Left lobe of liver (tissue), 2 donors: ENCODE data around the gene FLRT1. TPM values are rescaled to one million over a fixed set of nuclear protein-coding genes. Genes with fewer than 3 reads are reported as not detected.

Source experiments
- ATAC-seq: fragments of 200-7000 bp; cut with Tn5 transposase; one replicate; pipeline ENCODE4 v1.9.1; 2020; ENCODE audit warnings: mild to moderate bottlenecking, moderate library complexity
- DNase-seq: peaks from one replicate; pipeline ENCODE4 v3.0.0-alpha.2; 2020; ENCODE audit warnings: low spot score
- total RNA-seq: library from RNA; stranded (reverse); gene quantifications from one replicate; pipeline ENCODE4 v1.2.1, GENCODE V29; 2021
- donor health status: DM: no; HTN: no; CAD: no; lungs with moderate emphysema.
- donor health status: DM: no; HTN: yes; CAD: no.

Gene FLRT1
- total RNA-seq, 1 donor from 2014 or later = not detected

DNA sequence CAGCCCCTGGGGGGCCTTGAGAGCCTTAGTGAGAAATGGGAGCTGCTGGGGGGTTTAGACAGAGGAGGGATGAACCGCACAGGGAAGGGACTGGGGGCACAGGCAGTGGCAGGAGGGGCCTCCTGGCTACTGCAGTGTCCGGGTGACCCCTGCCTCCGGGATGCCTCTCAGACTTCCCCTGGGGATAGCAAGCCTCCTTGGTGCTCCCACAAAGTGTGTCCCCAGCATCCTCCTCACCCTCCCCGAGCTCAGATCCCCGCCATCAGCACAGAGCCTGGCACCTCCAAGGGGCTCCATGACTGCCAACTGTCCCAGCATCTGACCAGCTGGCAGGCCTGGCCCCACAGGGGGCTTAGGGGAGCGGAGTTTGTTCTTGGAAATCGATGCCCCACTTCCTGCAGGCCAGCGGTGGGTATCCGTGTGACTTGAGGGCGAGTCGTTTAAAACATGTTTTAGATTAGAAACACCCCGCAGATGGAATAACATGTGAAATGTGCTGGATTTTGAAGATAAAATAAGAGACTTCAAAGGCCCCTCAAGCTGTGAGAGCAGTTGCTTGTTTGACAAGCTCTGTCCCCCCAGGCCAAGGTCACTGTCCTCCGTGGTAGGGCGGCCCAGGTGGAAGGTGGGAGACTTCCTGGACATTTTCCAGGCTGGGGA, 13.5 kb upstream of the FLRT1 start:
- ATAC-seq (no peak), DNase-seq (no peak)

DNA sequence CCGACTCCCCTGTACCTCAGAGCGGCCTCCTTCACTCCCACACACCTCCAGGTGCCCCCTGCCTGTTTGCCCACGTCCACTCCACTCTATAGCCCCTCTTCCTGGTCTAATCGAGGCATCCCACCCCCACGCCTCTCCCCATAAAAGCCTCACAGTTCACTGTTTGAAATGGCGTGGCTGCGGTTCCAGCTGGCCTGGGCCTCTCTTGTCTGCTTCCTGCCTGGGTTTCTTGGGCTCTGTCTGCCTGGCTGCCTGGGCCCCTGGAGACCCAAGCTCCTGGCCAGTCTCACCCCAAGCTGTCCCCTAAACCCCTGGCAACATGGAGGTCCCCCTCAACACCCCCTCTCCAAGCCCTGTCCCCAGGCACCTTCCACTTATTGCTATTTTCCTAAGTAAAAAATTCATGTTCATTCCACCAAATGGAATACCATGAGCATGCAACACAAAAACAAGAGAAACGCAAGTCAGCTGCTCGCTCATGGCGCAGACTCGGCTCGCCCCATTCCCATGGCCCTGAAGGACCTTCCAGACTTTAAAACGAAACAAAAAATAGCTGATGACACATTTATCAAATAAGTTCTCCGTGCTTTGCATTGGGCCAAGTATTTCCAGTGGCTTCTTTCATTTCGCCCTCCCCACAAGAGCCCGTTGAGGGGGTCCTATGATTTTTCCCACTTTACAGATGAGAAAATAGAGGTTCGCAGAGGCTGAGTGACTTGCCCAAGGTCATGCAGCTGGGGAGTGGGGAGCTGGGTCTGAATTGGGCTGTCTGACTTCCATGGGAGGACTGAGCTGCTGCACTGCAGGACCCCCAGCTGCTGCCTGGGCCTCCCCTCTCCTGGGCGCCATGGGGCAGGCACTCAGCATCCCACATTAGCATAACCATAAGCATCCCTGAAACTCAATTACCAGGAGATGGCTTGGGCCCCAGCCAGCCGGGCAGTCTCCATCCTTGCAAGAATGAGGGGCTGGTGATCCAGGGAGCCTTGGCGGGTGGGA, 11.7 kb upstream of the FLRT1 start:
- ATAC-seq = no peak

DNA sequence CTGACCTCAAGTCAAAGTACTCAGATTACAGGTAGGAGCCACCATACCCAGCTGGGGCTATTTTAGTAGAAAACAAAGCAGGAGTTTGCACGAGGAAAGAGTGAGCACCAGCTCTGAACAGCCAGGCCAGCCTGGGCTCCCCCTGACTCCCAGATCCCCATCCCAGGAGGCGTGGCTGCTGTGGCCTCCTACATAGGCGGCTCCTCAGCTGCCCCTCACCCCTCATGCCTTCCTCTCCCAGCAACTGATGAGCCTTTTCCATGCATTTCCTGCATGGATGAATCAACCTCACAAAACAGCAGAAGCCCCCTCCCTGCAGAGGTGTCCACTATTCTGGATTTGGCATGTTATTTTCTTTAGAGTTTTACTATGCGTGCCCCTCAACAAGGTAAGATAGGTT, 10.5 kb upstream of the FLRT1 start:
- no peak for DNase-seq
- no peak for ATAC-seq

More for the DNA sequence above, 11.7 kb upstream of the FLRT1 start:
- DNase-seq = no peak

DNA sequence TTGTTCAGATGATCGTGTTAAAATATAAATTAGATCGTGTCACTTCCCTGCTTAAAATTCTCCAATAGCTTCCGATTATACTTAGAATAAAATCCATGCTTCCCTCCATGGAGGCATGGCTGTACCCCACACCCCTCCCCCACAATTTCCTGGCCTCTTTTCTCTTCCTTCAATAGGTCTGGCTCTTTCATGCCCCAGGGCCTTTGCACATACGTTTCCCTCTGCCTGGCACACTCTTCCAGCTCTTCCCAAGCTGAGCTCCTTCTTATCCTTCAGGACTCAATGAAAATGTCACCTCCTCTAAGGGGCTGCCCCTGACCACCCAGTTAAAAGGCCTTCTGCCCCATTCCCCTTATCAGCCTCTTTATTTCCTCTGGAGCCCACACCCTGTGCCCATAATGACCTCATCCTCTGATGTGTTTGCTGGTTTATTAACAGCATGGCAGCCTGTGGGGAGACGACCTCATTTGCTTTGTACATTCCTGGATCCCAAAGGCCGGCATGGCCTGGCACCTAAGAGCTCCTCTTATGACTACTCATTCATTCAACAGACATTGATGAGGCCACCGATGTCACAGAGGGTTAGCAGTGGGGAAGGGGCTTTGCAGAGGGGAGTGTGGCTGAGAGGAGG, 9.0 kb upstream of the FLRT1 start:
- DNase-seq (no peak), ATAC-seq (no peak)

DNA sequence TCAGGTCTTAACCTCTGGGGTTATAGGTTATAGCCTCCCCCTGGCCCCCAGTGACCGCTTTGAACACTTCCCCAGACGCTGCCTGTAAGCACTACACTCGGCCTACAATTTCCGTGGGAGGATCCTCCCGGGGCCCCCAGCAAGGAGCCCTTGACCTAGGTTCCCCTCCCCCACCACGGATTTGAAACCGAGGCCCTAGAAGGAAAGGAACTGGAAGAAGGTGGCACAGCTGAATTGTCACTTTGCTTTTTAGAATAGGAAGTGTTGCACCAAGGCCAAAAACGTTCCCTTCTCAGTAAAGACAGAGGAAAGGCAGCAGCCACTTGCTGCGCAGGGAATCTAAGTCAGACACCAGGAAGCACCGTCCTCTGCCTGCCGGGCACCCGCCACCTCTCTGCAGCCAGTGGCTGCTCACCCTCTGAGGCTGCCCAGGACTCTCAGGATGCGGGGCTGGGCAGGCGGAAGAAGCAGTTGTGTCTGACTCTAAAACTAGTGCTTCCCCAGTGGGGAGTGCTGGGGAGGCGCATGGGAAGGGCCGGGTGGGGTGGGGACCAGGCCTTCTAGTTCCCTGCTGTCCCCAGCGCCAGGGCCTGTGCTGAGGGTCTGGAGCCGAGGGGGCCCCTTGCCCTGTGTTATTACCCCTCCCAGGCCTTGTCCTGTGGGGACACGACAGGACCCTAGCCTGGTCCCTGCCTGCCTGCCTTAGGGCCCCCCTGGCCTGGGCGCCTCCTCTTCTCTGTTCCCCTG, 7.9 kb upstream of the FLRT1 start:
- ATAC-seq = peak; percentile 23
- DNase-seq = no peak

DNA sequence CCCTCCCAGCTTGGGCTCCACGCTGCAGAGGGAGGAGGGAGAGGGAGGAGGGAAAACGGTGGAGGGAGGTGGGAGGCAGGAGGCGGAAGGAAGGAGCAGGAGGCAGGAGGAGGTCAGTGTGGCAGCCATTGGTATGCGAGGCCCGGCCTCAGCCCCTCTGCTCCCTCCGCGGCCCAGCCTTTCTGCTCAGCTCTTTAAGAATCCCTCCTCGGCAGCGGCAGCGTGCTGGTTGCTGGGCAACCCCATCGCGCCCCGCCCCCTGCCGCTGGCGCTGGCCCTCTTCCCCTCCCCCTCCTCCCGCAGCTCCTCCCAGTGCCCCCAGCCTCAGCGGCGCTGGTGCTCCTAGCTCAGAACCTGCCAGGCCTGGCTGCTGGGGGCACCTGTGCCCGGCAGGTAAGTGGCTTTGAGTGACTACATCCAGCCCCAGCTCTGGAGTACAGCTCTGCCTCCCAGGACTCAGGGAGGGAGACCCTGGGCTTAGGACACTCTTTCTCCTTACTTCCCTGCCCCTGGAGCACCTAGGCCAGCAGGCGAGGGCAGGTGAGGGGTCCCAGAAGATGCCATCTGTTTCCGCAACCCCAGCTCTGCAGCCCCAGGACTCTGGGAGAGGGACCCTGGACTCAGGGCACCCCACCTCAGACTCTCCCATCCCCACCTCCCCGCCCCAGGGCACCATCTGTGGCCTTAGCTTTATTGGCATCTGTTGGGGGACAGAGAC, 7.2 kb upstream of the FLRT1 start:
- DNase-seq (no peak), ATAC-seq (peak; percentile 10)

DNA sequence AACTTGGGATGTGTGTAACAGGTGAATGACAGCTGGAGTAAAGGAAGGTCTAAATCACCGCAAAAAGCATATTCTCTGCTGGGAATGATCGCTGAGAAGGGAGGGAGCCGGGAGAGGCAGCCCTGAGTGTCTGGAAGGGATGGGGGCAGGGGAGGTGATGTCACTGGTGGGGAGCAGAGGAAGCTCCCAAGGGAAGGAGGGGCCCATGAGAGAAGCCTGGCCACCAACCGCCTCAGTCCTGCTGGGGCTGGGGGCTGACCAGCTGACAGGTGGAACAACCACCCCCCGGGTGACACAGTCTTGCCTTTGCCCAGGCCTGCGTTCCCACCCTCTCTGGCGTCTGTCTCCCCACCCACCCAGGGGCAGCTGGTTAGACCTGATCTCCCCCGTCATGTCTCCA, 6.0 kb upstream of the FLRT1 start:
- ATAC-seq (no peak), DNase-seq (no peak)

DNA sequence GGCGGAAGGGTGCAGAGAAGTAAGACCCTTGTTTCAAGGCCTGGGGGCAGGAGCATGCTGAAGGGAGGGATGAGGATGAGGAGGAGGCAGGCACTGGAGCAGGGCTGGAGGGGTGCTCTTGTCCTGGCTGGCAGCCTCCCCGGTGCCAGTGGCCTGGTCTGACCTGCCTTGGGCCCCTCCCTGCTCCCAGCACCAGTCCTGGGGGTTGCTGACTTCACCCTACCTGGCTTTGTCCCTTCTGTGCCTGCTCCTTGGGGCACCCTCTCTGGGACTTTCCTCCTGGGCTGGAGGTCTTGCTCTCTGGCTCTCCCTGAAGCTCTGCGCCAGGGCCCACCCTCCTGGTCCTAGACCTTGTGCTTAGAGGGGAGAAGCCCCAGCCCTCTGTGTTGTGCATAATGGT, 4.7 kb upstream of the FLRT1 start:
- ATAC-seq (no peak), DNase-seq (no peak)

DNA sequence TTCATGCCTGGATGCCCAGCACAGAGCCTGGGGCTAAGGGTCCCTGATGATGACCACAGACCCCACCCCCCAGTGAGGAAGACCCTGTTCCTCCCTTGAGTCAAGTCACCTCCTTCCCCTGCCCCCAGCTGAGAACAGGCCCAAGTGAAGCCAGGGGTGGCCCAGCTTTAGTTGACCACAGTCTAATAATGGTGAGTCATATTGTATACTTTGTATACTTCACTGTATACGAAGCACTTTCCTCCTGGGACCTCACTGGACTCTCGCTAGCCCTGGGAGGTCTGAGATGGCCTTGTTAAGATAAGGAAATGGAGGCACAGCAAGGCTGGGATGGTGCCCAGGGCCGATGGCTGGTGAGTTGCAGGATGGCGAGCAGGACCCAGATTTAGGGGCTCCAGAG, 3.7 kb upstream of the FLRT1 start:
- no peak for ATAC-seq
- no peak for DNase-seq

DNA sequence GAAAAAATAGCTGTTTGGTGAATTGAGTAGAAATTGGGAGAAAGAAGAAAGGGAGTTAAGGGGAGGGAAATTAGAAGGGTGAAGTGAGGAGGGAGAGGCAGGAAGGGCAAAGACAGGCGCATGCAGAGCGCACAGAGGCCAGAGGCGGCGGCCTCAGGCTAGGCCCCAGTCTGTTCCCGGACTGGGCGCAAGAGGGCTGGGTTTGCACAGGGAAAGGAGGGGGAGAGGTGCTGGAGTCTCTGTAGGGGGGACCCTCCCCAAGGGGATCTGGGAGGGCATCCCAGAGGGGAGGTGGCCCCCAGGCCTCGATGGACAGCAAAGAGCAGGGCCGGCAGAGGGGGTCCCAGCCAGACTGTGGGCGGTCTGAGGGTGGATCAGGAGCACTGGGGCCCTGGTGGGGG, 1.3 kb upstream of the FLRT1 start:
- DNase-seq (no peak), ATAC-seq (no peak)

DNA sequence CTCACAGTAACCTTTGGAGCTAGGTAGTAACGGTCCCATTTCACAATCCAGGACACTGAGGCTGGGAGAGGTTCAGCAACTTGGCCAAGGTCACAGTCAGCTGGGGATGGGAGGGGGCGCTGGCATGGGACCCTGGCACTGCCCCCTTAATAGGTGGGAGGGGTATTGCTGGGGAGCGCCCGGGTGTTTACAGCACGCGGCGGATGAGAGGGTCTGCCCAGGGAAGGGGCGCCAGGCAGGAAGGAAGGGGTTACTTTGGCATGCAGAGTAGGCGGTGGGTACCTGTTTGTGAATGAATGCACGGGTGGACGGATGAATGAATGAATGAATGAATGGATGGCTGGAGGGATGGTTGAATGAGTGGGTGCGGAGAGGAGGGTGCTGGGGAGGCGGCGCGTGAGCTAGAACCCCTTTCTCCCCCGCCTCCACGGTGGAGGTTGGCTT, 628 bp upstream of the FLRT1 start:
- no peak for ATAC-seq
- no peak for DNase-seq

DNA sequence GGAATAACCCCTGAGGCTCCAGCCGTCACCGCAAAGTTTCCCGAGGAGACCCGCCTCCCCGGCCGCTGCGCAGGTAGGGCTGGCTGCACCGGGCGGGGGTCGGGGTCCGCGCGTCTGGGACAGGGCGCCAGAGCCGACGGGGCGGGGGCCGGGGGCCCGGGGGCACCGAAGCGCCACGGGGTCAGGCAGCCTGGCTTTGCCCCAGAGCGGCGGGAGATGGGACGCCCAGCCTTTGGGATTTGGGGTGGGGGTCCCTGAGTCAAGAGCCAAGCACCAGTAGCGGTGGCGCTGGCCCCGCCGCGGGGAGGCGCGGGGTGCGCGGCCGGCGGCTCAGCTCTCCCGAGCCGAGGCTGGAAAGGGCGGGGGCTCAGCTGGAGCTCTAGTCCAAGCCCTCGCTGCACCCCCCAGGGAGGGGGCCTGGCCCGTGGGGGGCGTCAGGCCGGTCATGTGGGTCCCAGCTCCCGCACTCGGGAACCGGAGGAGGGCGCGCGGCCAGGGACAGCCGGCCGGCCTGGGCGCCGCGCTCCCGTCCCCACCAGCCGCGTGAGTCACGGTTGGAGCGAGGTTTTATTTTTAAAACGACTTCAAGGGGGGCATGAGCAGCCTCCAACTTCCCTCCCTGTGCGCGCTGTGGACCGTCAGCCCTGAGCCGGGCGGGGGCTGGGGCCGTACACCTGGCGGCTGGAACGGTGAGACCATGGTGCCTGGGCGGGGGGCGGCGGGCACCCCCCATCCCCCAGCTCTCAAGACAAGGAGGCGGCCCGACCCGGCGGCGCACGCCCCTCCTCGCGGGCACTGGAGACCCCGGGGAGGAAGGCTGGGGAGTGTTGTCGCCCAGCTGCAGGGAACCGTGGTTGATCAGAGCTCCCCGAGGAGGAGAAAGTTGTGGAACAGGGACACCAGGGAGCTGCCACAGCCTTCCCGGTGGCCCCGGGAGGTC, 626 bp downstream of the FLRT1 start:
- no peak for DNase-seq
- ATAC-seq = peak; percentile 30

DNA sequence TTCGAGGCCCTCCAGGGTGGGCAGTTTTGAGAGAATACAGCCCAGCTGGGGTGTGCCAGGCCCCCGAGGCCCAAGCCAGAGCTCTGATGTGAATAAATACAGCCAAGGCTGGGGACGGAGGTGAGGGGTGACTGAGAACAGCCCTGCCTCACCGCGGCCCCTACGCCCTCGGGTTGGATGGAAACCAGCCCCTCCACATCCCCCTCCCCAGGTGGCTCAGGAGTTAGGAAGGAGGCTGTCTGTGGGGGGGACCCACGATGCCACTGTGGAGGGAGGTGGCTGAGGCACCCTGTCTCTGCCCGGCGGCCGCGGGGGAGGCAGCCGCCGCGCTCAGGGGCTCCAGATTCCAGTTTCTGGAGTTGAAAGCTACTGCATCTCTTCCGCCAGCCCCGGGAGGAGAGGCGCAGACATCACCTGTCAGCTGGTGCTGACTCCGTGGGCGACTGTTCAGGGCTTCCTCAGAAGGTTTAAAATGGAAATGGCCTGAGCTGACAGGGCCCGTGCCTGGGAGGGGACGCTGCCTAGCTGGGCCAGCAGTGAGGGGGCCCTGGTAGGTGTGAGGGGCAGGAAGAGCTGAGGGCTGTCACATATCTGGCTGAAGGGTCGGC, 1.4 kb downstream of the FLRT1 start:
- ATAC-seq (no peak), DNase-seq (no peak)

DNA sequence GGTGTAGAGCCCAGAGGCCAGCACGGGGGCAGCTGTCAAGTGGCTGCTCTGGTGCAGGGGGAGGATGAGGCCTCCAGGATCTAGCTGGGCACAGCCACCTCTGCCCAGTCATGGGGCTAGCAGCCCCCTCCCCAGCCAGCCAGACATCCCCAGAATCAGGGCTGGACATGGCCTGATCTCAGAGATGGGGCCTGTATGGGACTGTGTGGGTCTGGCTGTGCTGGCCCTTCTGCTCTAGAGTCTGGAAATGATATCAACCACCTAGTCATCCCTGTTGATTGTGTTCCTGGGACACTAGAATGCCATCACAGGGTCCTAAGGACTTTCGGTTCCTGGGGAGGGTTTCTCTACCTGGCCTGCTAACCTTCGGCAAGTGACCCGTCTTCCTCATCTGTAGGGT, 2.8 kb downstream of the FLRT1 start:
- DNase-seq = no peak

DNA sequence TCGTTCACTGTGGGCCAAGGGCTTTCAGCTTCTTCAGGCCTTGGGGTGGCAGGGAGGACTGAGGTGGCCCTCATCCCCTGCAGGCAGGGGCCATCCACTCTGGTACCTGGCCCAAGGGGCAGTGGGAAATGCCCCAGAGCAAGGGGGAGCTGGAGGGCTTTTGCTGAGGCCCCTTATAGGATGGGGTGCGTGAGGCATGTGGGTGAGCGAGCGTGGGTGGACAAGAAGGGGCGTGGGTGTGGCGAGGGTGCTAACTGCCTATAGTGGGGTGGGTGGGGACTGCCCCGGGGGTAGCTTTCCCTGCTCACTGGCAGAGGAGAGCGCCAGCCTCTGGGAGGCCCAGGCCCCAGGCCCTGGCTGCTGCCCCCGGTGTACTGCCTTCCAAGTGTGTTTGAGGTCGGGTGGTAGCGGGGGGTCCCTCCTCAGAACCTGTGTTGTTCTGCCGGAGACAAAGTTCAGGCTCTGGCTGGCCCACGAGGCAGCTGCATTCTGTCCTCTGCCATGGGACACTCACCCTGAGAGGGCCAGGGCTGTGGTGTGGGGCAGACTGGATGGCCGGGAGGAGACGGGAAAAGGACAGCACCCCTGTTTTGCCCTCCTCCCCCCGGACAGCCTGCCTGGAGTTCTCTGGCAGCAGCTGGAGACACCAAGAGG, 3.4 kb downstream of the FLRT1 start:
- DNase-seq (no peak), ATAC-seq (no peak)

More for the DNA sequence above, 2.8 kb downstream of the FLRT1 start:
- ATAC-seq = no peak

DNA sequence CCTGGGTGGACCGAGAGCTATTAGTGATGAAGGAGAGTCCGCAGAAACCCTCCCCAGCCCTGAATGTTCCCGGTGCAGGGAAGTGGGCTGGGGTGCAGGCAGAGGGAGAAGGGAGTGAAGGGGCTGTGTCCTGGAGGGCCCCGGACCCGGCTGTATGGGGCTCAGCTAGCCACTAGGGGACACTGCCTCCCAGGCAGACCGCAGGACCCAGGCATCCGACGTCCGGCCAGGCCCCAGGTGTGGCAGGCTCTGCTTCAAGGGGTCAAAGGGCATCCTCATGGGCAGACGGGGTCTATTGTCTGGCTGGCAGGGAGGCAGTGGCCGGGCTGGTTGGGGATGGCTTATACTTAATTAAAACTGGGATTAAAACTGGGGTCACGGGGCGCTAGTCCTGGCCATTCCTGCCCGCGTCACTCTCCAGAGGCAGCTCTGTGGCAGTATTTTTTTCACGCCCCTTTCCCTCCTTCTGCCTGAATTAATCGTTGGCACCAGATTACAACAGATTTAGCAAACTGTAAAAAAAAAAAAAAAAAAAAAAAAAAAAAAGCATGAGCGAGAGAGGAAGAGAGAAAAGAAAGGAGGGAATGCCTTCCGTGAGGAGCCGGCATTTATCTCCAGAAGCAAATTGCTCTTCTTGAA, 5.1 kb downstream of the FLRT1 start:
- peak; percentile 33 for ATAC-seq
- DNase-seq = no peak

DNA sequence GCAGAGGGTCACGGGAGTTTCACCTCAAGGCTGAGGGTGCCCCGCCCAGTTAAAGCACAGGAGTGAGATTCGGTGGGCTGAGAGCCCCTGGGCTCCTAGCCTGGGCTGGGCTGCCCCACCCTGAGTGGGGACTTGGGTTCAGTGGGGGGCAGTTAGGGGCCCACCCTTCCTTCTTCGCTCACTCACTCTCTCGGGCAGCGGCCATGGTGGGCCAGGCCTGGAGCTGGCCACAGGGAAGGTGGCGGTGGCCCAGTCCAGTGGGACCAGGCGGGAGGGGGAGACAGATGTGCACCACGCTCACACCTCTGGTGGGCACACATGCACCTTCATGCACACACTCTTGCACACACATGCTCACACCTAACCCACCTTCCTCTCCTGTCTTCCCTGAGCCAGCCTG, 6.1 kb downstream of the FLRT1 start:
- ATAC-seq = no peak
- DNase-seq = no peak

DNA sequence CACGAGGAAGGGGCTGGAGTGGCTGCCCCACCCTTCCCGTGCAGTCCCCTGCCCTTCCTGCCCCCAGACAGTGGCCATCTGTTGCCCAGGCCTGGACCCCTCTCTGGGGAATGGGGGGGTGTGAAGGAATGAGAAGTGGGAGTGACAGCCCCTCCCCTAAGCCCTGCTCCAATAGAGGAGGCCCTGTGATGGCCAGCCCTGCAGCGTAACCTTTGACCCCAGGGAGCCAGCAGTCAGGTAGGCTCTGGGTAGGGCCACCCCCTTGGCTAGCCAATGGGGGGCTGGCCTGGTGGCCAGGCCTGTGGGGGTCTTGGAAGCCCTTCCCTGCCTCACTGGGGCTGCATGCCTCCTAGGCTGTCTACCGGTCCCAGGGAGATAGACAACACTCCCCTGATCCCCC, 6.6 kb downstream of the FLRT1 start:
- ATAC-seq = peak; percentile 48
- DNase-seq = no peak
